IMR-90 (cell line): Measurements from ENCODE around the gene CCL28.

Experiments
- BHLHE40 ChIP-seq: fragments of 150-350 bp; IDR thresholded peaks from 2 replicates; pipeline ENCODE4 v1.6.1; 2016; ENCODE audit warnings: mild to moderate bottlenecking, low read depth, low read length
- CEBPB ChIP-seq: IDR thresholded peaks from 2 replicates; pipeline ENCODE4 v1.6.1; 2012; ENCODE audit warnings: low read depth, low read length, improper control_type of control experiment
- CHD1 ChIP-seq: IDR thresholded peaks from 2 replicates; pipeline ENCODE4 v1.6.1; 2012; ENCODE audit warnings: low read depth, low read length, improper control_type of control experiment
- ELK1 ChIP-seq: fragments of 150-350 bp; IDR thresholded peaks from 2 replicates; pipeline ENCODE4 v1.6.1; 2016; ENCODE audit warnings: low read depth, mild to moderate bottlenecking, low read length, moderate library complexity, borderline replicate concordance
- FOS ChIP-seq: fragments of 150-350 bp; IDR thresholded peaks from 2 replicates; pipeline ENCODE4 v1.6.1; 2016; ENCODE audit warnings: low read depth, low read length
- MAFK ChIP-seq: IDR thresholded peaks from 2 replicates; pipeline ENCODE4 v1.6.1; 2012; ENCODE audit warnings: low read depth, low read length, improper control_type of control experiment
- MAZ ChIP-seq: IDR thresholded peaks from 2 replicates; pipeline ENCODE4 v1.6.1; 2012; ENCODE audit warnings: low read depth, mild to moderate bottlenecking, low read length, improper control_type of control experiment, moderate library complexity, borderline replicate concordance
- MXI1 ChIP-seq: IDR thresholded peaks from 2 replicates; pipeline ENCODE4 v1.6.1; 2012; ENCODE audit warnings: low read depth, mild to moderate bottlenecking, low read length, moderate library complexity, borderline replicate concordance
- POLR2A ChIP-seq: IDR thresholded peaks from 2 replicates; pipeline ENCODE4 v1.6.1; 2012; ENCODE audit warnings: mild to moderate bottlenecking, low read depth, low read length
- RFX5 ChIP-seq: IDR thresholded peaks from 2 replicates; pipeline ENCODE4 v1.8.0; 2012; ENCODE audit warnings: low read depth, mild to moderate bottlenecking, low read length, moderate library complexity
- SMC3 ChIP-seq: fragments of 150-350 bp; IDR thresholded peaks from 2 replicates; pipeline ENCODE4 v1.6.1; 2016; ENCODE audit warnings: low read depth, mild to moderate bottlenecking, antibody characterized with exemption, low read length, moderate library complexity
- USF2 ChIP-seq: fragments of 150-350 bp; IDR thresholded peaks from 2 replicates; pipeline ENCODE4 v1.6.1; 2017; ENCODE audit warnings: mild to moderate bottlenecking, antibody characterized with exemption, low read length, low read depth
- TF ChIP-seq, protein P1 (sequence below): conservative IDR thresholded peaks from 2 replicates; pipeline ENCODE4 v1.5.1; 2012; ENCODE audit warnings: mild to moderate bottlenecking, low read depth, low read length, improper control_type of control experiment

DNA sequence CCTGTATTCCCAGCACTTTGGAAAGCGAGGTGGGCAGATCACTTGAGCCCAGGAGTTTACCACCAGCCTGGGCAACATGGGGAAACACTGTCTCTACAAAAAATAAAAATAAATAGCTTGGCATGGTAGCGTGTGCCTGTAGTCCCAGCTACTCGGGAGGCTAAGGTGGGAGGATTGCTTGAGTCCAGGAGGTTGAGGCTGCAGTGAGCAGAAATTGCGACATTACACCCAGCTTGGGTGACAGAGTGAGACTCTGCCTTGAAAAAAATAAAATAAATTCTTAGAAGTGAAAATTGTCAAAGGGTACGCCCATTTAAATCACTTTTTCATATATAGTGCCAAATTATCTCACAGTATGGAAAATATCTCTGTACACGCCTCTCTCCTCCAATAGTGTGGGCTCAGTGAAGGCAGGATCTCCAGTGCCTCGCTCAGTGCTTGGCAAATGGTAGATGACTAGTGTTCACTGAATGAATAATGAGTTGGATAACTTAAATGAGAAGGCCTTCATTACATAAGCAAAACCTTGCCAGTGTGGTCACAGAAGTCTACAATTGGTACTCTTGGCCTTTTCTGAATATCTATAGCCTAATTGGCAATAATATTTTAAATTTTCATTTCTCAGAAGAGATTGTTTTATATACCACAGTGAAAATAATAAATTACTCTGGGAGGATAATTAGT is 9.4 kb upstream of the CCL28 start:
- TF ChIP-seq, protein P1, sequence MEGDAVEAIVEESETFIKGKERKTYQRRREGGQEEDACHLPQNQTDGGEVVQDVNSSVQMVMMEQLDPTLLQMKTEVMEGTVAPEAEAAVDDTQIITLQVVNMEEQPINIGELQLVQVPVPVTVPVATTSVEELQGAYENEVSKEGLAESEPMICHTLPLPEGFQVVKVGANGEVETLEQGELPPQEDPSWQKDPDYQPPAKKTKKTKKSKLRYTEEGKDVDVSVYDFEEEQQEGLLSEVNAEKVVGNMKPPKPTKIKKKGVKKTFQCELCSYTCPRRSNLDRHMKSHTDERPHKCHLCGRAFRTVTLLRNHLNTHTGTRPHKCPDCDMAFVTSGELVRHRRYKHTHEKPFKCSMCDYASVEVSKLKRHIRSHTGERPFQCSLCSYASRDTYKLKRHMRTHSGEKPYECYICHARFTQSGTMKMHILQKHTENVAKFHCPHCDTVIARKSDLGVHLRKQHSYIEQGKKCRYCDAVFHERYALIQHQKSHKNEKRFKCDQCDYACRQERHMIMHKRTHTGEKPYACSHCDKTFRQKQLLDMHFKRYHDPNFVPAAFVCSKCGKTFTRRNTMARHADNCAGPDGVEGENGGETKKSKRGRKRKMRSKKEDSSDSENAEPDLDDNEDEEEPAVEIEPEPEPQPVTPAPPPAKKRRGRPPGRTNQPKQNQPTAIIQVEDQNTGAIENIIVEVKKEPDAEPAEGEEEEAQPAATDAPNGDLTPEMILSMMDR = no peak
- TF ChIP-seq ELK1 (no peak), POLR2A (no peak), RFX5 (no peak), MAFK (no peak), MXI1 (no peak), USF2 (no peak), CEBPB (no peak), SMC3 (no peak), BHLHE40 (no peak), CHD1 (no peak), FOS (no peak), MAZ (no peak)
